GM19023 (cell line): ENCODE data around the gene LY9.

ENCODE experiments used
- ATAC-seq: cut with Tn5 transposase; IDR thresholded peaks from one replicate; pipeline ENCODE4 v1.9.1; 2021; ENCODE audit warnings: mild to moderate bottlenecking, moderate library complexity; ENCODE audit not compliant: unreplicated experiment

Gene LY9

GRCh38 chr1:160795951-160796383 lies at the start of gene LY9:
LY9 (plus strand) TSS chr1:160796174; CDS start chr1:160796188, 14 bp downstream.
- peak; percentile 86 for ATAC-seq

DNA sequence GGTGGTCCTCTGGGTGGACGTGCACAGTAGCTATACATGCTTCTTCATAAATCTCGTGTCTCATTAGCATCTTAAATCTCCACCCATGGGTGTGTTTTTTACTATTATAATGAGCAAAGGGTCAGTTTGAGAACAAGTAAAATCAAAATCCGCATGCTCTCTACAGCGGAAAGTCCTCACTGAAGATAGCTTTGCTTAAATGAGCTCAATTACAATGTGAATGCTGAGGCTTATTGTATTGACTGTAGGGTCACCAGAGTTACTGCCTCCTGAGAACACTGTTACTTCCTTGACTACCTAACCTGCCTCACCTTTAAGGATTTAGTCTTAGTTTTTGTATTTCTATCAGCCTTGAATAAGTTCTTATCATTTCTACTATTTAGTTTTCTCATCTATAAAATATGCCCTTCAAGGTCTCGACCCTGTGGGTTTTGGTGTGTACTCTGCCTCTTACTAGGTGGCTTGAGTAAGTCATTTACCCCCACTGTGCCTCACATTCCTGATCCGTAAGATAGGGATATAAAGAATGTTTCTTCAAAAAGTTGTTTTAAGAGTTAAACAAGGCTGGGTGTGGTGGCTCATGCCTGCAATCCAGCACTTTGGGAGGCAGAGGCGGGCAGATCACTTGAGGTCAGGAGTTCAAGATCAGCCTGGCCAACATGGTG lies 49.0 kb upstream of the LY9 start:
- ATAC-seq, result no peak

DNA sequence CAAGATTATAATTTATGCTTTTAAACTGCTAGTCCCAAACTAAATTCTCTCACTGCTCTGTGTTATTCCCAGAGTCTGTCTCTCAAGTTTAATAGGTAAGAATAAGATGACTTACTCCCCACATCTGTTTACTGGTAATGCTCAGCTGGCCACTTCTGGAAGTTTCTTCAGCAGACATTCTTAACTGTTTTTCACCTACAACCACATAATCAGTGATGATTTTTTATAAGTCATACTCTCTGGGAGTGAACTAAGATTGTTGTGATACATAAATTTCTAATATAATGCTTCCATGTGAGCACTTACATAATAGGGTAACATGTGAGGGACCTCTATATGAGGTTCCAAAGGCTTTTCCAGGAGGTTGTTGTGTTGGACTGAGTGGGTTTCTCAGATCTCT lies 48.3 kb upstream of the LY9 start:
- ATAC-seq, result no peak

GRCh38 chr1:160748181-160748877 lies 47.6 kb upstream of the LY9 start:
- no peak for ATAC-seq

GRCh38 chr1:160748878-160749269 lies 47.1 kb upstream of the LY9 start:
- ATAC-seq, result no peak

- no peak for ATAC-seq
These were observed 45.4 kb upstream of the LY9 start for GRCh38 chr1:160750608-160751007.

DNA sequence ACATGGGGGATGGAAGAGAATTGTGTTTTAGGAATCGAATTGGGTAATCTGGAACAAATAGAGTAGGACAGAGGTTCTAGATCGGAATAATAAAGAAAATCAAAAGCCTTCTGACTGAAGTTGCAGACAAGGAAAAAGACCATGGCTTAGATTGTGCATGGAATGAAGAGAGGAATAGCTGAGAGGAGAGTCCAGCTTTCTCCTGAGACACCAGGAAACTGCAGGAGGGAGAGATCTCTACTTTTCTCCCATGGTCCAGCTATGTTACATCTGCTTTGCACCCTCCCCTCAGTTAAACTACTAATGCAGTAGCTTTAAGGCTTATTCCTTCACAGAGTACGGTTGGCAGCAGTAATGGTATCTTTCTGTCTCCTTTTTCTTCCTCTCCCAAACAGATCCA lies 43.6 kb upstream of the LY9 start:
- ATAC-seq, result no peak

GRCh38 chr1:160752924-160753323 lies 43.0 kb upstream of the LY9 start:
- no peak for ATAC-seq

DNA sequence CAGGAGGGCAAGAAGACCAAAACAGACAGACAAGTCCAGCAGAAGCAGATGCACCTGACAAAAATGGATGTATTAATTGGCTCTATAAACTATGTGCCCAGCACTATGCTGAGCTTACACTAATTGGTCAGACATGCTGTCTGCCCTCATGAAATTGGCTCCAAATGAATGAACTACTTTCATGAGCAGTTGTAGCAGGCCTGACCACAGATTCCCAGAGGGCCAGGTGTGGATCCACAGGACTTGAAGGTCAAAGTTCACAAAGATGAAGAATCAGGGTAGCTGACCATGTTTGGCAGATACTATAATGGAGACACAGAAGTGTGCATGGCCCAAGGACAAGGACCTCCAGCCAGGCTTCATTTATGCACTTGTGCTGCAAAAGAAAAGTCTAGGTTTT lies 42.4 kb upstream of the LY9 start:
- no peak for ATAC-seq

DNA sequence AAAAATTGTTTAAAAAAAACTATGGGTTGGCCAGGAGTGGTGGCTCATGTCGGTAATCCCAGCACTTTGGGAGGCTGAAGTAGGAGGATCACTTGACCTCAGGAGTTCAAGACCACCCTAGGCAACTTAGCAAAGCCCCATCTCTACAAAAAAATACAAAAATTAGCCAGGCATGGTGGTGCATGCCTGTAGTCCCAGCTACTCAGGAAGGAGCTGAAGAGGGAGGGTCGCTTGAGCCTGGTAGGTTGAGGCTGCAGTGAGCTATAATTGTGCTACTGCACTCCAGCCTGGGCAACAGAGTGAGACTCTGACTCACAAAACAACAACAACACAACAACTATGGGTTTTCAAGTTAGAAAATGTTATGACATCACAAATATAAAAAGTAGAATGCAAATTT lies 40.5 kb upstream of the LY9 start:
- no peak for ATAC-seq

GRCh38 chr1:160755911-160756848 lies 39.8 kb upstream of the LY9 start:
- no peak for ATAC-seq

GRCh38 chr1:160756849-160757201 lies 39.1 kb upstream of the LY9 start:
- ATAC-seq, result no peak

DNA sequence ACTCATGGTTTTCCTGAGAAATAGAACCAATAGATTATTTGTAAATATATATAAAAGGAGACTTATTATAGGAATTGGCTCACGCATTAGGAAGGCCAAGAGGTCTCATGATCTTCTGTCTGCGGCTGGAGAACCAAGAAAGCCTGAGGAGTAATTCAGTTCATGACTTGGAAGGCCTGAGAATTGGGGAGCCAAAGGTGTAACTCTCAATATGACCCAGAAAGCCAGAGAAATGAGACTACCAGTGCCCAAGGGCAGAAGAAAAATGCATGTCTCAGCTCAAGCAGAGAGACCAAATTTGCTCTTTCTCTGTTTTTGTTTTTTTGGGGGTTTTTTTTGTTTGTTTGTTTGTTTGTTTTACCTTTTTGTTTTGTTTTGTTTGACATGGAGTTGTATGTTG lies 37.5 kb upstream of the LY9 start:
- no peak for ATAC-seq

DNA sequence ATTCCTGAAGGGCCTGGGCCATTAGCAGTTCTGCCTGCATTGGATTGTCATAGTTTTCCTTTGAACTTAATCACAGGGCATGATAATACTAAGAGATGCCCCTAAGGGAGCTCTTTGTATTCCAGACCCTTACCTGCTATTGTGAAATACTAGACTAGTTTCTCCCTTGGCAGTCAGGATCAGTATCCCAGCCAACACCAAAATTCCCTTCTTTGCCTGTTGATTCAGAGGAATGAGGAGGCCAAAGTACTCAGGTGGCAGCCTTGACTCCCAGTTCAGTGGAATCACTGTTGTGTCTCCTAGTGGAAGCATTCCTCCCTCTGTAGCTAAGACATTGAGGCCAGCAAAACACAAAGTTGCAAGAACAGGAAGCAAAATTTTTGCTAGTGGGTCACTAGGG lies 36.2 kb upstream of the LY9 start:
- ATAC-seq, result no peak

DNA sequence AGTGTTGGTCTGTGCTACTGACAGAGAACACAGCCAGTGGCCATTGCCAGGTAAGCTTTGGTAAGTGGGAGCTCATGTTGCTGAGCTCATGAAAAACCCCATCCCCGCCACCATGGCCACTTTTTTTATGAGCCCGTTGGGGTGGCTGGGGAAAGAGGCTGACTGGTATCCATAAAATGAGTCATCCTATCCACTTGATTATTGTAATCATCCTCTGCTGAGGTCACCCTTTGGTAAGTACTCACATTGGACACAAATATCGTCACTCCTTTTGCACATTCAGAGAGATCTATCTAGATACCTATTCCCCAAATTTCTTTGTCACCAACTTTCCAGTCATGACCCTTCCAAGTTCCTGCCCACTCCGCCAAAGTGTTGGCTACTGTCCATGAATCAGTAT lies 34.9 kb upstream of the LY9 start:
- ATAC-seq, result no peak

DNA sequence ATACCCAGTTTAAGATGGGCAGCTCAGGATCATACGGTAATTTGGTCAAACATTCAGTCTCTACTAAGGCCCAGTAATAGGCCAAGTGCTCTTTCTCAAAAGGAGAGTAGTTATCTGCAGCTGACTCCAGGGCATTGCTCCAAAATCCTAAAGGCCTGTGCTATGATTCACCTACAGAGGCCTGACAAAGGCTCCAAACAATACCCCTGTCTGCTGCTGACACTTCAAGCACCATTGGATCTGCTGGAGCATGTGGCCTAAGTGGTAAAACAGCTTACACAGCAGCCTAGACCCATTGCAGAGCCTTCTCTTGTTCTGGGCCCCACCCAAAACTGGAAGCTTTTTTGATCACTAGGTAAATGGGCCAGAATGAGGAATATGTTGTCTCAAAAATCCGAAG lies 34.1 kb upstream of the LY9 start:
- ATAC-seq, result no peak

DNA sequence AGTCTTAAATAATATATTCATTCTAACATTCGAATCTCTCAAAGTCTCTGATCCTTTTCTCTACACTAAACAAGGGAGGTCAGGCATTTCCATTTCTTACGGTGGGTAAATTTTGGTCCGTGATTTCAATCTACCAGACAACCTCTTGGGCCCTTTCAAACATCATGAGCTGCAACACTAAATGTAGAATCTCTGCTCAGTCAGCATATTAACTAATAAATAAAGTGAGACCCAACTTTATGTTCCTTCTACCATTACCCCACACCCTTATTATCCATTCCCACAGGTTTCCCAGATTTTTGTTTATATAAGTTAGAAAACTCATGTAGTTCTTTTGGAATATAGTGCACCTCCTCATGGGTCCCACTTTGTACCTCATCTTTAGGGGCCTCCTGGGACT lies 32.0 kb upstream of the LY9 start:
- no peak for ATAC-seq

GRCh38 chr1:160767395-160768294 lies 28.3 kb upstream of the LY9 start:
- peak; percentile 83 for ATAC-seq

DNA sequence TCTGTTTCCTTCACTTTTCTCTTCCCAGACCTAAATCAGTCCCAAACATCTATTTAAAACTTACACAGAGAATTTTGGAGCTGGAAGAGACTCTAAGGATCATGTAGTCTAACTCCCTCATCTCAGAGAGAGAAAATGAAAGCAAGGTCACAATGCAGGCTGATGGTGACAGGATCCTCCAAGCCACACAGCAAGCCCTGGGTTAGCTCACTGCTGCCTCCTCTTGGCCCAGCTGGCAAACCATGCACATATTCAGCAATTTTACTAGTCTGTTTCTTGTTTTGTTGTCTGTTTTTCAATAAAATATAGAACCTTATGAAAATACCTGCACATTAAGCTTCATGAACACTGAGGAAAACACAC lies 27.7 kb upstream of the LY9 start:
- peak; percentile 80 for ATAC-seq

GRCh38 chr1:160772331-160772730 lies 23.6 kb upstream of the LY9 start:
- no peak for ATAC-seq

GRCh38 chr1:160773093-160773492 lies 22.9 kb upstream of the LY9 start:
- ATAC-seq, result no peak
